SK-N-SH treated with all-trans-retinoic acid at 6 μM for 48 hours (cell line): ENCODE results near the gene INCENP.

Experiments
- ATAC-seq: fragments of 200-7000 bp; cut with Tn5 transposase; 3 replicates; pipeline ENCODE4 v1.9.1; 2020; ENCODE audit warnings: mild to moderate bottlenecking, moderate library complexity
- ARNTL ChIP-seq: fragments of 450-650 bp; formaldehyde crosslinking; IDR thresholded peaks from 2 replicates; pipeline ENCODE4 v1.5.0; 2020; ENCODE audit warnings: low read depth, mild to moderate bottlenecking, moderate library complexity, borderline replicate concordance
- BACH2 ChIP-seq: fragments of 250-450 bp; sonication (Bioruptor Pico); IDR thresholded peaks from 2 replicates; pipeline ENCODE4 v1.9.0; 2021; ENCODE audit warnings: mild to moderate bottlenecking, borderline replicate concordance
- CSDC2 ChIP-seq: fragments of 250-450 bp; sonication (Bioruptor Pico); IDR thresholded peaks from 2 replicates; pipeline ENCODE4 v1.5.0; 2020; ENCODE audit warnings: mild to moderate bottlenecking, moderate library complexity
- CSRNP3 ChIP-seq: fragments of 250-450 bp; sonication (Bioruptor Pico); IDR thresholded peaks from 2 replicates; pipeline ENCODE4 v1.5.1; 2021; ENCODE audit warnings: mild to moderate bottlenecking, moderate library complexity
- GLIS3 ChIP-seq: fragments of 250-450 bp; sonication (Bioruptor Pico); IDR thresholded peaks from 2 replicates; pipeline ENCODE4 v1.5.0; 2020; ENCODE audit warnings: mild to moderate bottlenecking, moderate library complexity
- ISL1 ChIP-seq: fragments of 250-450 bp; sonication (Bioruptor Pico); IDR thresholded peaks from 2 replicates; pipeline ENCODE4 v2.1.2; 2022; ENCODE audit warnings: mild to moderate bottlenecking, moderate library complexity
- PATZ1 ChIP-seq: fragments of 250-450 bp; sonication (Bioruptor Pico); IDR thresholded peaks from 2 replicates; pipeline ENCODE4 v1.8.0; 2020; ENCODE audit warnings: mild to moderate bottlenecking, moderate library complexity, borderline replicate concordance
- PPARA ChIP-seq: fragments of 250-450 bp; sonication (Bioruptor Pico); IDR thresholded peaks from 2 replicates; pipeline ENCODE4 v1.5.0; 2020; ENCODE audit warnings: mild to moderate bottlenecking, borderline replicate concordance
- SNAI2 ChIP-seq: fragments of 250-450 bp; sonication (Bioruptor Pico); IDR thresholded peaks from 2 replicates; pipeline ENCODE4 v1.5.0; 2020; ENCODE audit warnings: mild to moderate bottlenecking, moderate library complexity
- TCF4 ChIP-seq: fragments of 250-450 bp; sonication (Bioruptor Pico); IDR thresholded peaks from 2 replicates; pipeline ENCODE4 v1.8.0; 2021; ENCODE audit warnings: mild to moderate bottlenecking, moderate library complexity, borderline replicate concordance
- TOX ChIP-seq: fragments of 250-450 bp; sonication (Bioruptor Pico); IDR thresholded peaks from 2 replicates; pipeline ENCODE4 v1.8.0; 2021; ENCODE audit warnings: mild to moderate bottlenecking, moderate library complexity, borderline replicate concordance
- TSHZ2 ChIP-seq: fragments of 250-450 bp; sonication (Bioruptor Pico); IDR thresholded peaks from 2 replicates; pipeline ENCODE4 v1.5.0; 2020; ENCODE audit warnings: mild to moderate bottlenecking, moderate library complexity
- ZFP3 ChIP-seq: fragments of 250-450 bp; sonication (Bioruptor Pico); IDR thresholded peaks from 2 replicates; pipeline ENCODE4 v1.5.0; 2020; ENCODE audit warnings: mild to moderate bottlenecking, moderate library complexity
- ZNF565 ChIP-seq: fragments of 450-650 bp; formaldehyde crosslinking; conservative IDR thresholded peaks from 2 replicates; pipeline ENCODE4 v1.5.0; 2020; ENCODE audit warnings: low read depth, mild to moderate bottlenecking, moderate library complexity
- ZNF70 ChIP-seq: fragments of 450-650 bp; formaldehyde crosslinking; IDR thresholded peaks from 2 replicates; pipeline ENCODE4 v1.5.0; 2020; ENCODE audit warnings: mild to moderate bottlenecking, moderate library complexity
- ZNF8 ChIP-seq: fragments of 450-650 bp; formaldehyde crosslinking; IDR thresholded peaks from 2 replicates; pipeline ENCODE4 v1.5.0; 2020; ENCODE audit warnings: mild to moderate bottlenecking, moderate library complexity
- TF ChIP-seq, protein P1 (sequence below): fragments of 250-450 bp; sonication (Bioruptor Pico); IDR thresholded peaks from 2 replicates; pipeline ENCODE4 v1.8.0; 2021; ENCODE audit warnings: low read depth, mild to moderate bottlenecking, moderate library complexity, borderline replicate concordance
- TF ChIP-seq, protein P2 (sequence below): fragments of 250-450 bp; sonication (Bioruptor Pico); IDR thresholded peaks from 2 replicates; pipeline ENCODE4 v1.5.1; 2020; ENCODE audit warnings: low read depth, mild to moderate bottlenecking, moderate library complexity

The INCENP gene

DNA sequence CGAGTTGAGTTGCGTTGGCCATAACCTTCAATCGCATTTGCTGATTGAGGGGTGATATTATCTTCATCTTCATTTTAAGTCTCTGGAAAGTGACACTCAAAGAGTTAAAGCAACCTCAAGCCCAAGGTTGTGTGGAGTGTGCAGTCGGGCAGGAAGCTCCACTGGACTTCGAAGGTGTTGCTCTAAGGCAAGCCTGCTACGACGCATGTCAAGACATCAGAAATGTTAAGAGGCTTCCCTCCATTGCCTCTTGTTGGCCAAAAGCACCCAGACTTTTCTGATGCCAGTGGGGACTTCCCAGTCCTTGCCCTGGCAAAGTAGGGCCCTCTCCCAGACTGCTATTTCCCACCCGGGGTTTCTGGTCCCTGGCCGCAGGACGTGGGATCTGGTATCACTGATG, 42.6 kb downstream of the INCENP start:
- no peak for ATAC-seq

DNA sequence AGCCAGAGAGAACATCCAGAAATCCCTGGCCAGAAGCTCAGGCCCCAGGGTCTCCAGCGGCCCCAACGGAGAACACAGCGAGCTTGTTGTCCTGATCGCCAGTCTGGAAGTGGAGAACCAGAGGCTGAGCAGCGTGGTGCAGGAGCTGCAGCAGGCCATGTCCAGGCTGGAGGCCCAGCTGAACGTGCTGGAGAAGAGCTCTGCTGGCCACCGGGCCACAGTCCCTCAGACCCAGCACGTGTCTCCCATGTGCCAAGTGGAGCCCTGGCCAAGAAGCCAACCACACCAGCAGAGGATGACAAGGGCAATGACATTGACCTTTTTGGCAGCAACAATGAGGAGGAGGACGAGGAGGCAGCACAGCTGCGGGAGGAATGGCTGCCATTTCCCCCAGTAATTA, 45.6 kb downstream of the INCENP start:
- ATAC-seq, result no peak
- TF ChIP-seq TCF4 (no peak), SNAI2 (CRISPR knock-in tag) (no peak), ZNF565 (CRISPR knock-in tag) (no peak), GLIS3 (CRISPR knock-in tag) (no peak), CSDC2 (CRISPR knock-in tag) (no peak)
- TF ChIP-seq, protein P1, sequence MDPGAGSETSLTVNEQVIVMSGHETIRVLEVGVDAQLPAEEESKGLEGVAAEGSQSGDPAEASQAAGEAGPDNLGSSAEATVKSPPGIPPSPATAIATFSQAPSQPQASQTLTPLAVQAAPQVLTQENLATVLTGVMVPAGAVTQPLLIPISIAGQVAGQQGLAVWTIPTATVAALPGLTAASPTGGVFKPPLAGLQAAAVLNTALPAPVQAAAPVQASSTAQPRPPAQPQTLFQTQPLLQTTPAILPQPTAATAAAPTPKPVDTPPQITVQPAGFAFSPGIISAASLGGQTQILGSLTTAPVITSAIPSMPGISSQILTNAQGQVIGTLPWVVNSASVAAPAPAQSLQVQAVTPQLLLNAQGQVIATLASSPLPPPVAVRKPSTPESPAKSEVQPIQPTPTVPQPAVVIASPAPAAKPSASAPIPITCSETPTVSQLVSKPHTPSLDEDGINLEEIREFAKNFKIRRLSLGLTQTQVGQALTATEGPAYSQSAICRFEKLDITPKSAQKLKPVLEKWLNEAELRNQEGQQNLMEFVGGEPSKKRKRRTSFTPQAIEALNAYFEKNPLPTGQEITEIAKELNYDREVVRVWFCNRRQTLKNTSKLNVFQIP, result no peak

More for the DNA sequence above, 42.6 kb downstream of the INCENP start:
- TF ChIP-seq PPARA (CRISPR knock-in tag) (no peak), BACH2 (no peak), ZNF70 (CRISPR knock-in tag) (no peak), ARNTL (CRISPR knock-in tag) (no peak), PATZ1 (CRISPR knock-in tag) (no peak), ZNF565 (CRISPR knock-in tag) (no peak), CSRNP3 (CRISPR knock-in tag) (no peak)
- TF ChIP-seq, protein P1, result no peak
- TF ChIP-seq, protein P2, sequence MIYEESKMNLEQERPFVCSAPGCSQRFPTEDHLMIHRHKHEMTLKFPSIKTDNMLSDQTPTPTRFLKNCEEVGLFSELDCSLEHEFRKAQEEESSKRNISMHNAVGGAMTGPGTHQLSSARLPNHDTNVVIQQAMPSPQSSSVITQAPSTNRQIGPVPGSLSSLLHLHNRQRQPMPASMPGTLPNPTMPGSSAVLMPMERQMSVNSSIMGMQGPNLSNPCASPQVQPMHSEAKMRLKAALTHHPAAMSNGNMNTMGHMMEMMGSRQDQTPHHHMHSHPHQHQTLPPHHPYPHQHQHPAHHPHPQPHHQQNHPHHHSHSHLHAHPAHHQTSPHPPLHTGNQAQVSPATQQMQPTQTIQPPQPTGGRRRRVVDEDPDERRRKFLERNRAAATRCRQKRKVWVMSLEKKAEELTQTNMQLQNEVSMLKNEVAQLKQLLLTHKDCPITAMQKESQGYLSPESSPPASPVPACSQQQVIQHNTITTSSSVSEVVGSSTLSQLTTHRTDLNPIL (CRISPR knock-in tag), result no peak

GRCh38 chr11:62169935-62170334, 46.1 kb downstream of the INCENP start:
- TF ChIP-seq BACH2, result no peak
- no peak for TF ChIP-seq TSHZ2 (CRISPR knock-in tag)
- TF ChIP-seq ZNF8 (CRISPR knock-in tag), result no peak
- TF ChIP-seq ZNF70 (CRISPR knock-in tag), result no peak
- TF ChIP-seq ZFP3 (CRISPR knock-in tag), result no peak
- TF ChIP-seq ISL1 (CRISPR knock-in tag), result no peak
- no peak for TF ChIP-seq TOX (CRISPR knock-in tag)
- TF ChIP-seq, protein P2 (CRISPR knock-in tag), result no peak
- no peak for TF ChIP-seq ARNTL (CRISPR knock-in tag)
- no peak for TF ChIP-seq ZNF565 (CRISPR knock-in tag)
- ATAC-seq, result no peak
